HL-60 (cell line): ENCODE measurements around the gene GTPBP6.

Source experiments
- DNase-seq, 2 experiments: peaks; one replicate each; pipeline ENCODE4 v3.0.0-alpha.2; 2010 to 2020; ENCODE audit warnings: low read depth in 1 of 2, low spot score in 1 of 2
- H3K27ac ChIP-seq: fragments of 250-450 bp; sonication (Bioruptor Pico); replicated peaks from 2 replicates; pipeline ENCODE4 v1.5.1; 2020; ENCODE audit warnings: mild to moderate bottlenecking, moderate library complexity
- H3K27me3 ChIP-seq: fragments of 250-450 bp; sonication (Bioruptor Pico); 2 replicates; pipeline ENCODE4 v1.5.1; 2021; ENCODE audit warnings: mild to moderate bottlenecking, moderate library complexity; ENCODE audit not compliant: insufficient read depth, poor library complexity, severe bottlenecking
- H3K4me3 ChIP-seq: replicated peaks from 2 replicates; pipeline ENCODE4 v1.5.1; 2011; ENCODE audit warnings: mild to moderate bottlenecking, control low read depth, low read length; ENCODE audit not compliant: insufficient read depth
- GABPA ChIP-seq: IDR thresholded peaks from 2 replicates; pipeline ENCODE4 v1.6.1; 2012; ENCODE audit warnings: low read depth
- POLR2AphosphoS5 ChIP-seq: IDR thresholded peaks from 2 replicates; pipeline ENCODE4 v1.6.1; 2012; ENCODE audit warnings: low read depth
- REST ChIP-seq: IDR thresholded peaks from 2 replicates; pipeline ENCODE4 v1.6.1; 2012; ENCODE audit warnings: low read depth; ENCODE audit not compliant: insufficient replicate concordance
- SPI1 ChIP-seq: IDR thresholded peaks from 2 replicates; pipeline ENCODE4 v1.6.1; 2012; ENCODE audit warnings: low read depth, mild to moderate bottlenecking, borderline replicate concordance
- TF ChIP-seq, protein P1 (sequence below): IDR thresholded peaks from one replicate; pipeline ENCODE4 v1.5.1; 2011; ENCODE audit warnings: low read length, control low read depth, inconsistent platforms; ENCODE audit not compliant: insufficient read depth

GTPBP6 gene

GRCh38 chrX:336227-336626, 17.6 kb upstream of the GTPBP6 start:
- no peak overlapping the region for H3K27ac ChIP-seq
- peaks cover 3% of the 10 kb centered on the region for H3K27me3 ChIP-seq
- H3K4me3 ChIP-seq: no peak overlapping the region
- TF ChIP-seq POLR2AphosphoS5 (no peak), REST (no peak), SPI1 (no peak), GABPA (no peak)
- TF ChIP-seq, protein P1, sequence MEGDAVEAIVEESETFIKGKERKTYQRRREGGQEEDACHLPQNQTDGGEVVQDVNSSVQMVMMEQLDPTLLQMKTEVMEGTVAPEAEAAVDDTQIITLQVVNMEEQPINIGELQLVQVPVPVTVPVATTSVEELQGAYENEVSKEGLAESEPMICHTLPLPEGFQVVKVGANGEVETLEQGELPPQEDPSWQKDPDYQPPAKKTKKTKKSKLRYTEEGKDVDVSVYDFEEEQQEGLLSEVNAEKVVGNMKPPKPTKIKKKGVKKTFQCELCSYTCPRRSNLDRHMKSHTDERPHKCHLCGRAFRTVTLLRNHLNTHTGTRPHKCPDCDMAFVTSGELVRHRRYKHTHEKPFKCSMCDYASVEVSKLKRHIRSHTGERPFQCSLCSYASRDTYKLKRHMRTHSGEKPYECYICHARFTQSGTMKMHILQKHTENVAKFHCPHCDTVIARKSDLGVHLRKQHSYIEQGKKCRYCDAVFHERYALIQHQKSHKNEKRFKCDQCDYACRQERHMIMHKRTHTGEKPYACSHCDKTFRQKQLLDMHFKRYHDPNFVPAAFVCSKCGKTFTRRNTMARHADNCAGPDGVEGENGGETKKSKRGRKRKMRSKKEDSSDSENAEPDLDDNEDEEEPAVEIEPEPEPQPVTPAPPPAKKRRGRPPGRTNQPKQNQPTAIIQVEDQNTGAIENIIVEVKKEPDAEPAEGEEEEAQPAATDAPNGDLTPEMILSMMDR: no peak
- DNase-seq: no peak

- DNase-seq: no peak
- TF ChIP-seq, protein P1: no peak
- TF ChIP-seq POLR2AphosphoS5: no peak
- Histone ChIP-seq H3K27ac (no peak overlapping the region), H3K4me3 (no peak overlapping the region), H3K27me3 (peaks cover 5% of the 10 kb centered on the region)
Measured at GRCh38 chrX:335758-336155, 17.2 kb upstream of the GTPBP6 start.

GRCh38 chrX:334971-335757, 16.6 kb upstream of the GTPBP6 start:
- Histone ChIP-seq H3K27ac (no peak overlapping the region), H3K27me3 (peaks cover 10% of the 10 kb centered on the region), H3K4me3 (no peak overlapping the region)
- no peak for DNase-seq
- no peak for TF ChIP-seq GABPA
- no peak for TF ChIP-seq REST
- no peak for TF ChIP-seq POLR2AphosphoS5
- no peak for TF ChIP-seq SPI1
- TF ChIP-seq, protein P1: no peak
